Endothelial cell of umbilical vein (primary cell): ENCODE measurements around the gene FOXL1. TPM values are rescaled to one million over a fixed set of nuclear protein-coding genes. Genes with fewer than 3 reads are reported as not detected.

ENCODE experiments used
- BruUV-seq: library from RNA; stranded (reverse); fragments of 400-500 nt; replicated peaks from 2 replicates; lab custom pipeline; 2021; lab: Mats Ljungman, UMichigan
- CTCF ChIA-PET: fragments of 300-600, 350-600 bp; sonication (Branson Sonifier 250); formaldehyde crosslinking; loops from one replicate; lab custom pipeline; 2021; ENCODE audit warnings: antibody characterized with exemption, inconsistent platforms; lab: Charles Lee
- POLR2A ChIA-PET: fragments of 300-600, 350-600 bp; sonication (Branson Sonifier 250); formaldehyde crosslinking; loops from one replicate; lab custom pipeline; 2021; ENCODE audit warnings: antibody characterized with exemption, inconsistent platforms; lab: Charles Lee
- DNase-seq: peaks from one replicate; pipeline ENCODE4 v3.0.0-alpha.2; 2011; ENCODE audit warnings: low read depth, low spot score
- FAIRE-seq: peaks from 2 replicates; lab custom pipeline; 2011; peaks lifted over from hg19 to GRCh38; lab: Jason Lieb, UNC
- H2AFZ ChIP-seq: 2 replicates; pipeline ENCODE4 v1.6.0; 2012; ENCODE audit warnings: low read depth, low read length, control low read depth, inconsistent platforms
- H3K27ac ChIP-seq: 2 replicates; pipeline ENCODE4 v1.5.1; 2011; ENCODE audit warnings: low read depth, mild to moderate bottlenecking, control low read depth, low read length, moderate library complexity; ENCODE audit not compliant: insufficient read depth
- H3K27me3 ChIP-seq, 2 experiments: 2 replicates each; pipeline versions ENCODE4 v1.6.0 to v1.6.1; 2011; ENCODE audit warnings: low read length in 2 of 2, mixed read lengths in 1 of 2; ENCODE audit not compliant: control insufficient read depth in 2 of 2, insufficient read depth in 2 of 2
- H3K36me3 ChIP-seq, 2 experiments: 2 replicates in 1 of 2; 3 replicates in 1 of 2; pipeline ENCODE4 v1.5.1; 2011; ENCODE audit warnings: low read length in 2 of 2, mild to moderate bottlenecking in 1 of 2, moderate library complexity in 1 of 2; ENCODE audit not compliant: control insufficient read depth in 2 of 2, insufficient read depth in 2 of 2; ENCODE audit errors: extremely low read depth in 1 of 2
- H3K4me1 ChIP-seq: 3 replicates; pipeline ENCODE4 v1.5.1; 2011; ENCODE audit warnings: mild to moderate bottlenecking, low read length; ENCODE audit not compliant: control insufficient read depth, insufficient read depth; ENCODE audit errors: extremely low read depth
- H3K4me2 ChIP-seq: 2 replicates; pipeline ENCODE4 v1.6.1; 2011; ENCODE audit warnings: low read length, control low read depth, mixed read lengths; ENCODE audit not compliant: insufficient read depth
- H3K4me3 ChIP-seq, 3 experiments: fragments of 200-600 bp in 1 of 3; sonication (generic), shearing (Covaris generic) in 1 of 3; replicated peaks in 1 of 3; 2 replicates each; pipeline ENCODE4 v1.5.1; 2011 to 2016; ENCODE audit warnings: control low read depth in 3 of 3, low read length in 3 of 3, mild to moderate bottlenecking in 2 of 3, inconsistent platforms in 1 of 3, low read depth in 1 of 3, moderate library complexity in 1 of 3; ENCODE audit not compliant: insufficient read depth in 1 of 3
- H3K79me2 ChIP-seq: 2 replicates; pipeline ENCODE4 v1.6.0; 2012; ENCODE audit warnings: low read length, inconsistent platforms; ENCODE audit not compliant: control insufficient read depth, insufficient read depth
- H3K9ac ChIP-seq: replicated peaks from 2 replicates; pipeline ENCODE3; 2011; ENCODE audit warnings: low read length, control low read depth; ENCODE audit not compliant: insufficient read depth; ENCODE audit errors: extremely low read depth
- H3K9me1 ChIP-seq: replicated peaks from 3 replicates; pipeline ENCODE4 v1.6.0; 2011; ENCODE audit warnings: mild to moderate bottlenecking, low read length; ENCODE audit not compliant: control insufficient read depth, insufficient read depth; ENCODE audit errors: extremely low read depth
- H3K9me3 ChIP-seq: replicated peaks from 2 replicates; pipeline ENCODE4 v1.5.1; 2012; ENCODE audit warnings: low read length, inconsistent platforms; ENCODE audit not compliant: control insufficient read depth, insufficient read depth
- H4K20me1 ChIP-seq: replicated peaks from 2 replicates; pipeline ENCODE3; 2011; ENCODE audit warnings: mild to moderate bottlenecking, low read length; ENCODE audit not compliant: control insufficient read depth, insufficient read depth; ENCODE audit errors: extremely low read depth
- CTCF ChIP-seq, 2 donors: IDR thresholded peaks; 1 replicate in 1 of 2; 2 replicates in 1 of 2; pipeline ENCODE4 v1.5.1; 2011; ENCODE audit warnings: low read length in 2 of 2, mild to moderate bottlenecking in 2 of 2, moderate library complexity in 2 of 2, control low read depth in 1 of 2, inconsistent platforms in 1 of 2, low read depth in 1 of 2; ENCODE audit not compliant: insufficient read depth in 1 of 2; ENCODE audit errors: extremely low read depth in 1 of 2
- EZH2 ChIP-seq: IDR thresholded peaks from 2 replicates; pipeline ENCODE4 v1.6.1; 2012; ENCODE audit warnings: borderline replicate concordance, low read depth, mild to moderate bottlenecking, moderate library complexity, low read length, inconsistent platforms; ENCODE audit not compliant: severe bottlenecking
- FOS ChIP-seq: IDR thresholded peaks from 2 replicates; pipeline ENCODE4 v1.6.1; 2011; ENCODE audit warnings: mild to moderate bottlenecking, low read length, moderate library complexity, borderline replicate concordance; ENCODE audit not compliant: insufficient read depth
- GATA2 ChIP-seq: IDR thresholded peaks from 2 replicates; pipeline ENCODE4 v1.7.0; 2011; ENCODE audit warnings: low read depth, mild to moderate bottlenecking, moderate library complexity, mixed read lengths, low read length; ENCODE audit not compliant: insufficient read length, insufficient read depth
- JUN ChIP-seq: IDR thresholded peaks from 2 replicates; pipeline ENCODE4 v1.6.1; 2011; ENCODE audit warnings: borderline replicate concordance, low read depth; ENCODE audit not compliant: insufficient read length, insufficient read depth
- MYC ChIP-seq: IDR thresholded peaks from one replicate; pipeline ENCODE4 v1.6.1; 2011; ENCODE audit warnings: mild to moderate bottlenecking, low read depth, low read length
- POLR2A ChIP-seq: IDR thresholded peaks from 2 replicates; pipeline ENCODE4 v1.6.1; 2012; ENCODE audit warnings: low read depth, mild to moderate bottlenecking, control low read depth, low read length
- POLR2AphosphoS5 ChIP-seq: IDR thresholded peaks from 2 replicates; pipeline ENCODE4 v1.6.1; 2012; ENCODE audit warnings: low read depth, mild to moderate bottlenecking, control low read depth, low read length, moderate library complexity; ENCODE audit not compliant: insufficient read depth
- dilution Hi-C: fragments of 300-500 bp; cut with MboI; formaldehyde crosslinking; loops from one replicate; pipeline ENCODE4 v1.15.0; 2019; ENCODE audit warnings: low sequenced_read_pairs; ENCODE audit not compliant: extremely low pct_ligation_motif_present
- intact Hi-C: fragments of 100-400 bp; cut with micrococcal nuclease; formaldehyde crosslinking; loops from one replicate; pipeline ENCODE4 v1.10.0; 2022
- polyA plus RNA-seq, 4 experiments: library from polyadenylated mRNA; depleted of rRNA in 3 of 4; stranded (reverse) in 3 of 4; unstranded in 1 of 4; fragments of >200 nt; gene quantifications; 2 replicates each; pipeline versions ENCODE4 v1.2.1 to v1.2.3, GENCODE V29; 2011 to 2012; ENCODE audit warnings: missing spikeins in 1 of 4
- total RNA-seq: library from RNA; stranded (reverse); gene quantifications from 2 replicates; pipeline ENCODE4 v1.2.3, GENCODE V29; 2021
- TF ChIP-seq, protein P1 (sequence below): IDR thresholded peaks from 2 replicates; pipeline ENCODE4 v1.6.1; 2011; ENCODE audit not compliant: insufficient read depth, insufficient read length

FOXL1 gene
- total and polyA plus RNA-seq, 2 donors (not counting 3 experiments of a cell fraction or from before 2014, with no cell fraction given), result 2.8 to 3.8 TPM

GRCh38 chr16:86579268-86580062, 1.1 kb downstream of the FOXL1 start:
- Histone ChIP-seq H3K4me2 (no peak overlapping the region), H3K4me1 (peaks cover 36% of the 10 kb centered on the region), H3K27me3 (no peaks in the 10 kb centered on the region), H3K9ac (no peak overlapping the region), H3K36me3 (no peaks in the 10 kb centered on the region), H3K4me3 (no peak overlapping the region), H3K9me1 (no peaks in the 10 kb centered on the region), H3K27ac (no peak overlapping the region), H3K9me3 (no peaks in the 10 kb centered on the region), H2AFZ (no peak overlapping the region), H3K79me2 (peaks cover 31% of the 10 kb centered on the region), H4K20me1 (no peaks in the 10 kb centered on the region)
- intact Hi-C loops (no loop called here), dilution Hi-C loops (no loop called here)
- no peak for TF ChIP-seq FOS
- TF ChIP-seq, protein P1, sequence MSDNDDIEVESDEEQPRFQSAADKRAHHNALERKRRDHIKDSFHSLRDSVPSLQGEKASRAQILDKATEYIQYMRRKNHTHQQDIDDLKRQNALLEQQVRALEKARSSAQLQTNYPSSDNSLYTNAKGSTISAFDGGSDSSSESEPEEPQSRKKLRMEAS, result no peak
- no peak for TF ChIP-seq POLR2AphosphoS5
- TF ChIP-seq MYC, result no peak
- no peak for TF ChIP-seq JUN
- no peak for TF ChIP-seq POLR2A
- no peak for TF ChIP-seq EZH2
- no peak for TF ChIP-seq CTCF (IDR thresholded peaks at IDR 0.05; ENCODE audit: extremely low read depth in 1 of 2, insufficient read depth in 1 of 2, low read depth in 1 of 2, low read length in 2 of 2)
- TF ChIP-seq GATA2, result no peak
- DNase-seq, result no peak
- ChIA-PET POLR2A (no interaction called here), CTCF (interaction anchor here (0.9 to 1.3 kb wide), 2 partner anchors 44 to 294 kb away, joined by 3 to 4 read pairs; no protein-coding TSS in a partner anchor)
- FAIRE-seq, result no peak
- BruUV-seq, result no TSS peak
